SK-N-SH (cell line): ENCODE results near the gene TRIM9. TPM values are rescaled to one million over a fixed set of nuclear protein-coding genes. Genes with fewer than 3 reads are reported as not detected.
A peak's percentile ranks its signal among the peaks of the same experiment; 100 is the strongest.

ENCODE experiments used
- CTCF ChIA-PET: fragments of 300-600, 350-600 bp; formaldehyde crosslinking; extraction: SDS; loops from one replicate; lab custom pipeline; 2021; lab: Yijun Ruan, JAX
- POLR2A ChIA-PET: fragments of 350-600 bp; sonication (Branson Sonifier 250); formaldehyde crosslinking; extraction: SDS; loops from one replicate; lab custom pipeline; 2020; ENCODE audit warnings: antibody characterized with exemption, inconsistent platforms; lab: Yijun Ruan, JAX
- DNase-seq: peaks from one replicate; pipeline ENCODE4 v3.0.0; 2012
- H2AFZ ChIP-seq: fragments of 200-600 bp; sonication (generic); 2 replicates; pipeline ENCODE4 v1.8.1; 2016; ENCODE audit warnings: antibody characterized with exemption, mild to moderate bottlenecking, low read depth
- H3F3A ChIP-seq: fragments of 200-600 bp; sonication (generic); replicated peaks from 2 replicates; pipeline ENCODE3; 2016; ENCODE audit warnings: antibody characterized with exemption, mild to moderate bottlenecking; ENCODE audit not compliant: insufficient read depth
- H3K27ac ChIP-seq, 2 experiments: fragments of 200-500 bp in 1 of 2; fragments of 200-600 bp in 1 of 2; sonication (Bioruptor generic) in 1 of 2; sonication (generic), shearing (Covaris generic) in 1 of 2; 2 replicates each; pipeline versions ENCODE4 v1.5.1 to v1.6.1; 2014 to 2016; ENCODE audit warnings: low read depth in 2 of 2, inconsistent platforms in 1 of 2, low read length in 1 of 2, mild to moderate bottlenecking in 1 of 2, mixed read lengths in 1 of 2
- H3K27me3 ChIP-seq: fragments of 200-600 bp; sonication (generic), shearing (Covaris generic); 2 replicates; pipeline ENCODE4 v1.6.1; 2016; ENCODE audit warnings: mixed run types; ENCODE audit not compliant: insufficient read depth
- H3K36me3 ChIP-seq, 2 experiments: fragments of 200-500 bp in 1 of 2; fragments of 200-600 bp in 1 of 2; sonication (Bioruptor generic) in 1 of 2; sonication (generic) in 1 of 2; replicated peaks in 1 of 2; 2 replicates each; pipeline versions ENCODE3 to v1.5.1; 2014 to 2016; ENCODE audit warnings: low read length in 1 of 2, mild to moderate bottlenecking in 1 of 2; ENCODE audit not compliant: insufficient read depth in 2 of 2, control insufficient read depth in 1 of 2
- H3K4me1 ChIP-seq, 2 experiments: fragments of 200-500 bp in 1 of 2; fragments of 200-600 bp in 1 of 2; sonication (Bioruptor generic) in 1 of 2; sonication (generic), shearing (Covaris generic) in 1 of 2; 2 replicates each; pipeline versions ENCODE4 v1.5.1 to v1.6.1; 2014 to 2016; ENCODE audit warnings: low read depth in 1 of 2, low read length in 1 of 2, mixed run types in 1 of 2; ENCODE audit not compliant: insufficient read depth in 2 of 2, control insufficient read depth in 1 of 2
- H3K4me2 ChIP-seq: fragments of 200-600 bp; sonication (generic), shearing (Covaris generic); 2 replicates; pipeline ENCODE4 v1.6.1; 2017; ENCODE audit warnings: mixed run types
- H3K4me3 ChIP-seq, 2 experiments: fragments of 200-500 bp in 1 of 2; fragments of 200-600 bp in 1 of 2; sonication (Bioruptor generic) in 1 of 2; sonication (generic), shearing (Covaris generic) in 1 of 2; 2 replicates each; pipeline versions ENCODE4 v1.5.1 to v1.8.1; 2014 to 2016; ENCODE audit warnings: low read depth in 2 of 2, inconsistent platforms in 1 of 2, low read length in 1 of 2, mild to moderate bottlenecking in 1 of 2, mixed read lengths in 1 of 2, moderate library complexity in 1 of 2
- H3K79me2 ChIP-seq: fragments of 200-600 bp; sonication (generic); 2 replicates; pipeline ENCODE4 v1.8.1; 2017; ENCODE audit warnings: mild to moderate bottlenecking; ENCODE audit not compliant: insufficient read depth
- H3K9ac ChIP-seq: fragments of 200-600 bp; sonication (generic); 2 replicates; pipeline ENCODE4 v1.6.1; 2017; ENCODE audit warnings: mixed run types
- H3K9me2 ChIP-seq: fragments of 200-600 bp; sonication (generic); 2 replicates; pipeline ENCODE4 v1.6.1; 2017; ENCODE audit warnings: mixed run types
- H3K9me3 ChIP-seq: fragments of 200-600 bp; sonication (generic); 2 replicates; pipeline ENCODE4 v1.6.1; 2017; ENCODE audit warnings: mixed run types, mild to moderate bottlenecking, moderate library complexity
- H4K20me1 ChIP-seq: fragments of 200-600 bp; sonication (generic); 2 replicates; pipeline ENCODE4 v1.6.1; 2017; ENCODE audit warnings: mild to moderate bottlenecking, mixed run types; ENCODE audit not compliant: insufficient read depth
- EP300 ChIP-seq, 2 experiments: IDR thresholded peaks; 2 replicates each; pipeline versions ENCODE4 v1.4.0 to v1.6.1; 2012; ENCODE audit warnings: borderline replicate concordance in 1 of 2, low read depth in 1 of 2, low read length in 1 of 2
- FOXM1 ChIP-seq: IDR thresholded peaks from 2 replicates; pipeline ENCODE4 v1.4.0; 2012; ENCODE audit warnings: low read depth, mild to moderate bottlenecking
- GABPA ChIP-seq: IDR thresholded peaks from 2 replicates; pipeline ENCODE4 v1.4.0; 2012; ENCODE audit warnings: low read depth, mild to moderate bottlenecking
- GATA2 ChIP-seq: sonication (generic); formaldehyde crosslinking; IDR thresholded peaks from 2 replicates; pipeline ENCODE4 v1.5.0; 2020; ENCODE audit warnings: mild to moderate bottlenecking, missing genetic modification reagents
- MEF2A ChIP-seq: IDR thresholded peaks from 2 replicates; pipeline ENCODE4 v1.4.0; 2012; ENCODE audit warnings: low read depth, borderline replicate concordance
- NRF1 ChIP-seq: IDR thresholded peaks from 2 replicates; pipeline ENCODE4 v1.6.1; 2012; ENCODE audit warnings: low read depth, mild to moderate bottlenecking, low read length
- REST ChIP-seq: IDR thresholded peaks from 2 replicates; pipeline ENCODE4 v1.6.1; 2012; ENCODE audit warnings: mild to moderate bottlenecking, low read depth, low read length, moderate library complexity
- RFX5 ChIP-seq: IDR thresholded peaks from 2 replicates; pipeline ENCODE4 v1.6.1; 2012; ENCODE audit warnings: mild to moderate bottlenecking, improper control_type of control experiment, low read length
- SIN3A ChIP-seq: IDR thresholded peaks from 2 replicates; pipeline ENCODE4 v1.6.1; 2012; ENCODE audit warnings: low read depth, mild to moderate bottlenecking, low read length, moderate library complexity, borderline replicate concordance
- SMC3 ChIP-seq: IDR thresholded peaks from 2 replicates; pipeline ENCODE4 v1.6.1; 2012; ENCODE audit warnings: low read depth, low read length, improper control_type of control experiment
- WGBS: methylation state at CpG from one replicate; pipeline ENCODE4 v1.1.6; 2017; ENCODE audit warnings: low lambda C conversion rate; 5-methylcytosine and 5-hydroxymethylcytosine counted together
- polyA plus RNA-seq, 3 experiments: library from polyadenylated mRNA; depleted of rRNA; stranded (reverse); fragments of >200 nt; gene quantifications; 2 replicates each; pipeline ENCODE4 v1.2.3, GENCODE V29; 2012
- TF ChIP-seq, protein P1 (sequence below): IDR thresholded peaks from 2 replicates; pipeline ENCODE4 v1.4.0; 2012; ENCODE audit warnings: low read depth, borderline replicate concordance
- TF ChIP-seq, protein P2 (sequence below): IDR thresholded peaks from 2 replicates; pipeline ENCODE4; 2012

TRIM9 gene
- polyA plus RNA-seq, 1 of the 3 experiments (the other 2 are of a cell fraction) = 3.9 TPM

DNA sequence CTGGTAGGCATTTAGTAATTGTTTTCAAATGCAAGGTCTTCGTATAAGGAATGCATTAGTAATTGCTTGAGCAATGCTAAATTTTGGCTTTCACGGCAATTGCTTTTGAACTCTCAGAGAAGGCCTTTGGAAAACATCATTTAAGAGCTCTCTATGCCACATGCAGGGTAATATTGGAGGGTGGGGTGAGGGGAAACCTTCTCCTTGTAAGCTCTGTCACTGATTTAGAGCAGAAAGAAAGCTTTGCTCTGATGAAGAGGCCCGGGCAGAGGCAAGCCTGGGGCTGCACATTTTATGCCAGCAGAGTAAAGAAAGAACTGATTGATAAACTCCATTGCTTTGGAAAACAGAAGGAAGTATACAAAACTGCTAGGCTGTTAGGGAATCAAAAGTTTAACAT, 70.9 kb downstream of the TRIM9 start:
- Histone ChIP-seq H3K27ac (peak overlapping the region in 1 of 2 experiments; percentile 43; a peak in 1 of 4 replicates), H3K4me1 (peaks cover 11 to 31% of the 10 kb centered on the region in 2 experiments; a peak in 3 of 4 replicates), H3K36me3 (no peaks in the 10 kb centered on the region), H3K9me3 (no peaks in the 10 kb centered on the region), H3K4me2 (no peak overlapping the region), H3K79me2 (no peaks in the 10 kb centered on the region), H3K27me3 (no peaks in the 10 kb centered on the region), H3F3A (peaks cover 5% of the 10 kb centered on the region), H2AFZ (0 out of 2 replicates have a peak overlapping the region, but pooled peaks have one; percentile 15), H4K20me1 (no peaks in the 10 kb centered on the region), H3K9ac (no peak overlapping the region), H3K4me3 (no peak overlapping the region), H3K9me2 (no peaks in the 10 kb centered on the region)
- ChIA-PET POLR2A (no interaction called here), CTCF (interaction anchor here (0.6 to 1.2 kb wide), 3 partner anchors 13 to 50 kb away, joined by 3 to 4 read pairs (median 3); no protein-coding TSS in a partner anchor)
- TF ChIP-seq SIN3A = no peak
- TF ChIP-seq SMC3 = no peak
- no peak for TF ChIP-seq MEF2A
- 63% methylated on average over 3 of the region's 3 CpGs for WGBS
- DNase-seq = no peak

DNA sequence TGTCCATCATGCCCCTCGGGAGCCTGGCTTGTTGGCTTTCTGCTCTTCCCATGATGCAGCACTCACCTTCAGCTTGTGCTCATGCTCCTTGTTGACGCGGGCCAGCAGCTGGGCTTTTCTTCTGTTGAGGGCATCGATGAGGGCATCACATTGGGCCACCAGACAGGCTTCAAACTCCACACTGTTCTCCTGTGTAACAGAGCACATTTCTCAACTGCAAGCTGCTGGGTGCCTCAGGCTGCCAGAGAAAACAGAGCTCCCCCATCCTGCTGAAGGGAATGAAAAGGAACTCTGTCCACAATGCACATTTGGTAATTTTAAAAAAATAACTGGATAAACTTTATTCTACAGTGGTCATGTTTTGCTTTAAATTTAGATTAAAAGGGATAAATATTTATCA, 72.1 kb downstream of the TRIM9 start:
- Histone ChIP-seq H3K4me2 (no peak overlapping the region), H2AFZ (no peak overlapping the region), H3K9ac (no peak overlapping the region), H3K9me2 (no peaks in the 10 kb centered on the region), H3K4me1 (peaks cover 13 to 32% of the 10 kb centered on the region in 2 experiments; a peak in 3 of 4 replicates), H3K36me3 (no peaks in the 10 kb centered on the region), H3K27me3 (no peaks in the 10 kb centered on the region), H3K27ac (no peak overlapping the region), H3K79me2 (no peaks in the 10 kb centered on the region), H3F3A (peaks cover 11% of the 10 kb centered on the region), H3K9me3 (no peaks in the 10 kb centered on the region), H3K4me3 (no peak overlapping the region), H4K20me1 (no peaks in the 10 kb centered on the region)
- TF ChIP-seq, protein P1, sequence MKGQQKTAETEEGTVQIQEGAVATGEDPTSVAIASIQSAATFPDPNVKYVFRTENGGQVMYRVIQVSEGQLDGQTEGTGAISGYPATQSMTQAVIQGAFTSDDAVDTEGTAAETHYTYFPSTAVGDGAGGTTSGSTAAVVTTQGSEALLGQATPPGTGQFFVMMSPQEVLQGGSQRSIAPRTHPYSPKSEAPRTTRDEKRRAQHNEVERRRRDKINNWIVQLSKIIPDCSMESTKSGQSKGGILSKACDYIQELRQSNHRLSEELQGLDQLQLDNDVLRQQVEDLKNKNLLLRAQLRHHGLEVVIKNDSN = no peak
- no peak for TF ChIP-seq EP300 (IDR thresholded peaks at IDR 0.05; ENCODE audit: borderline replicate concordance in 1 of 2, low read depth in 1 of 2, low read length in 1 of 2)
- no peak for TF ChIP-seq GABPA
- TF ChIP-seq, protein P2, sequence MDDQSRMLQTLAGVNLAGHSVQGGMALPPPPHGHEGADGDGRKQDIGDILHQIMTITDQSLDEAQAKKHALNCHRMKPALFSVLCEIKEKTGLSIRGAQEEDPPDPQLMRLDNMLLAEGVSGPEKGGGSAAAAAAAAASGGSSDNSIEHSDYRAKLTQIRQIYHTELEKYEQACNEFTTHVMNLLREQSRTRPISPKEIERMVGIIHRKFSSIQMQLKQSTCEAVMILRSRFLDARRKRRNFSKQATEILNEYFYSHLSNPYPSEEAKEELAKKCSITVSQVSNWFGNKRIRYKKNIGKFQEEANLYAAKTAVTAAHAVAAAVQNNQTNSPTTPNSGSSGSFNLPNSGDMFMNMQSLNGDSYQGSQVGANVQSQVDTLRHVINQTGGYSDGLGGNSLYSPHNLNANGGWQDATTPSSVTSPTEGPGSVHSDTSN = no peak
- no peak for TF ChIP-seq RFX5
- TF ChIP-seq NRF1 = no peak
- no peak for TF ChIP-seq FOXM1
- TF ChIP-seq REST = no peak
- TF ChIP-seq GATA2 = no peak
- WGBS = 89% methylated on average over 3 of the region's 4 CpGs
- CTCF ChIA-PET = interaction anchor here (0.9 to 1.2 kb wide), 4 partner anchors 14 to 956 kb away, joined by 3 to 4 read pairs (median 3); no protein-coding TSS in a partner anchor
- POLR2A ChIA-PET = no interaction called here
- no peak for DNase-seq
